Measurements from ENCODE around the gene PPP2R2C. TPM values are rescaled to one million over a fixed set of nuclear protein-coding genes. Genes with fewer than 3 reads are reported as not detected.

The PPP2R2C gene
- total RNA-seq, 1 donor from 2014 or later = not detected

GRCh38 chr4:6426571-6427438 lies 45.6 kb downstream of the PPP2R2C start:
- intact Hi-C loops (cut with micrococcal nuclease) = no loop called here

GRCh38 chr4:6425911-6426310 lies 46.5 kb downstream of the PPP2R2C start:
- intact Hi-C loops (cut with micrococcal nuclease) = no loop called here

- intact Hi-C loops (cut with micrococcal nuclease) = no loop called here
Observed at GRCh38 chr4:6425336-6425735, 47.1 kb downstream of the PPP2R2C start.

GRCh38 chr4:6424425-6424824 lies 48.0 kb downstream of the PPP2R2C start:
- intact Hi-C loops (cut with micrococcal nuclease) = no loop called here

GRCh38 chr4:6423575-6423974 lies 48.8 kb downstream of the PPP2R2C start:
- intact Hi-C loops (cut with micrococcal nuclease) = no loop called here

- intact Hi-C loops (cut with micrococcal nuclease) = no loop called here
Observed at GRCh38 chr4:6422866-6423265, 49.5 kb downstream of the PPP2R2C start.

GRCh38 chr4:6422105-6422504 lies 50.3 kb downstream of the PPP2R2C start:
- intact Hi-C loops (cut with micrococcal nuclease) = no loop called here

GRCh38 chr4:6421397-6421796 lies 51.0 kb downstream of the PPP2R2C start:
- intact Hi-C loops (cut with micrococcal nuclease) = no loop called here

GRCh38 chr4:6420972-6421371 lies 51.4 kb downstream of the PPP2R2C start:
- intact Hi-C loops (cut with micrococcal nuclease) = no loop called here

DNA sequence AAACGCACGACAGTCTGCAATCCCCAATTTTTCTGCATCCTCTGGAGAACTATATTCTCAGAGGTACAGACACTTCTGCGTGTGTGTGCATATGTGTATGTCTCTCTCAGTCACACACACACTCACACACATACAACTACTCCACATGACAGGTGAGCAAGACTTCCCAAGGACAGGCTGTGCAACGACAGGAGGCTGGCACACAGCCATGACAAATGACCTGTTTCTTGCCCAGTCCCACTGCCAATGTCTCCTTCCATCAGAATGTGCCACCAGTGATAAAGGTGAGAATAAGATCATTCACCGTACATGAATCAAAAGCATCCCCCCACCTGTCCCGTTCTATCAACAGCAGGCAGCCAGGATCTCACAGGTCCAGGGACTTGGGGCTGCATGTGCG lies 52.4 kb downstream of the PPP2R2C start:
- intact Hi-C loops (cut with micrococcal nuclease) = no loop called here

GRCh38 chr4:6419452-6420028 lies 52.9 kb downstream of the PPP2R2C start:
- intact Hi-C loops (cut with micrococcal nuclease) = no loop called here

GRCh38 chr4:6418193-6418755 lies 54.1 kb downstream of the PPP2R2C start:
- intact Hi-C loops (cut with micrococcal nuclease) = no loop called here

- intact Hi-C loops (cut with micrococcal nuclease) = no loop called here
Observed at GRCh38 chr4:6417516-6418050, 54.8 kb downstream of the PPP2R2C start.

GRCh38 chr4:6416518-6417286 lies 55.7 kb downstream of the PPP2R2C start:
- intact Hi-C loops (cut with micrococcal nuclease) = no loop called here

DNA sequence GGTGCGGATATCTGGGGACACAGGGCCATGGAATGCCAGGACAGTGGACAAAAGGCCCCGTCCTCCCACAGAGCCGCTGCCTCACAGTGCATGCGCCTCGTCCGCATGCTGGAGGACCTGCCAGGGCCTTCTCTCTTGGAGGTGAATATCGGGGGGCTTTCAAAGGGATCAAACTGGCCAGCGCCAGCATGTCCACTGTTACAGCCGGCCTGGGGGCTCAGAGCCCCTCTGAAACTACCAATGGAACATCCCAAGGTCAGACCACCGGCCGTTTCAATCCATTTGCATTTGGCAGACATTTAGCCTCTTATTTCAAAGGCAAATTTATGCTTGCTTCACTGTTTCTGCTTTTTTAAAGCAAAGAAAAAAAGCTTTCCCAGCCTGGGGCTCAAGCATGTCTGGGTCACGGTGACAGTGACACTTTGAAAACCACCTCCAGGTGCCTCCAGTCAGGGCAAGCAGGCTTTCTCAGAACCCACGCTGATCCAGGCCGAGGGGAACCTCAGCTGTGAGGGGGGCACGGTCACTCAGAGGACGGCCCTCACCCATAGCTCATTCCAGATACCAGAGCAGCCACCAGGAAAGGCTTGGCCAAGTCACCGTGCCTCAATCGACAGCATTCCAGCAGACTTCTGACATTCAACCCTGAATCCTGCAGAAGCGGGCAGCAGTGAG lies 57.2 kb downstream of the PPP2R2C start:
- intact Hi-C loops (cut with micrococcal nuclease) = no loop called here

DNA sequence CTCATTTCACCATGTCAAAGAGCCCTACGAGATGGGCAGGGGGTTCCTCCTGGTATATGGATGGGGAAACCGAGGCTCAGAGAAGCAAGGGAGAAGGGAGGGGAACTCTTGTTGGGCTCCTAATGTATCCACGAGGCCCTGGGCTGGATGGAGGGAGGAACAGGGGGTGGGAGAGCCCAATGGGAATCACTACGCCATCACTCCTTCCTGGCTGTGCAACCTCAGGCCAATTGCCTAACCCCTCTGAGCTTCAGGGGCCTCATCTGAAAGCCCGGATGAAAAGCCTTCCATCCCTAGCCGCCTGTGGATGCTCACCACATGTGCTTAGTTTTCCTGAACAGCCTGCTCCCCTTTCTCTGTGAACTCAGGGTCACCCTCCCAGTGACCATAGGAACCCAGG lies 57.8 kb downstream of the PPP2R2C start:
- intact Hi-C loops (cut with micrococcal nuclease) = no loop called here

- intact Hi-C loops (cut with micrococcal nuclease) = no loop called here
Observed at GRCh38 chr4:6410664-6411063, 61.8 kb downstream of the PPP2R2C start.

DNA sequence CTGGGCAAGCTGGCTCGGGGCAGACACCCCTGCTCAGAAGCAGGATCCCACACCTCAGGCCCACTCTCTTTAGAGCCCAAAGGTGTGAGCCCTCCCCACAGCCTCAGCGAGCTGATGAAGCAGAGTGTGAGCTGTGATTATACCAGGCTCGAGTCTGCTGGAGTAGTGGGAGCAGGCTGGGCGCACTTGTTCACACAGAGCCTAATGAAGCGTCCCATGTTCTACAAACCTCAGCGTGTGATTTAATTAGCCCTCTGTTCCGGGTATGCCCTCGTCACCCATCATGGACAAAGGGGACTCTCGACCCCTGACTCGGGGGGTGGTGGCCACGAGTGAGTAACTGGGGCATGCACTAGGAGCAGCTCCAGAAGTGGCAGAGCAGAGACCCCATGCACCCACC lies 62.3 kb downstream of the PPP2R2C start:
- intact Hi-C loops (cut with micrococcal nuclease) = no loop called here

DNA sequence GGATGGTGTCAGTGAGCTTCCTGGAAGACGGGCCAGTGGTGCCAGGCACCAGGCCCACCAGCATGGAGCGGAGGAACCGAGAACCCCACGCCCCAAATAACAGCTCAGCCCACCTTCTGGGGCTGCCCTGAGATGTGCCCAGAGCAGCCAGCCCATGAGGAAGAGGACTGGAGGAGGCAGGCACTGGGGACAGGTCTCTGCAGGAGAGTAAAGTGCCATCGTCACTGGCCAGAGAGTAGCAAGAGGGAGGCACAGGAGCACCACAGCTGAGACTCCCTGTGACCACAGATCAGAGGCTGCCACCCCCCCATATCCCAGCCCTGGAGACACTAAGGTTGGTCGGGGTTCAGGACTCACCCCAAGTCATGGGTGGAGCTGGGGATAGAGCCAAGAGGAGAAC lies 63.0 kb downstream of the PPP2R2C start:
- intact Hi-C loops (cut with micrococcal nuclease) = no loop called here

- intact Hi-C loops (cut with micrococcal nuclease) = no loop called here
Observed at GRCh38 chr4:6408263-6408662, 64.2 kb downstream of the PPP2R2C start.

DNA sequence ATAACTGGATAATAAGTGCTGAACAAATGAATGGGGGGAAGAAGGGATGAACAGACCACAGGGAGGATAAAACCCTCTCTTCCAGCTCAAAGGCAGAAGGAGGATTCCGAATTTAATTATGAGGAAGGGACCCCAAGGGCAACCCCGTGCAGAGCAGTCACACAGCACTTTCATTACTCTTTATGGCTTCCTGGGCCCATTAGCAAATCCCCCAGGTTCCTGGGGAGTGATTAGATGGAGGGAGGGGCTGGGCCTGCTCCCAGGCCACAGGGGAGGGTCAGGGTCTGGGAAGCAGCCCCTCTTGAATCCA lies 67.1 kb downstream of the PPP2R2C start:
- intact Hi-C loops (cut with micrococcal nuclease) = no loop called here

All from T-helper 1 cell treated with Interleukin-12 subunit alpha and Interleukin-12 subunit beta and Interleukin-4 antibody, amounts not matched to agents 30 ng/mL and 1 ng/mL, for 36 hours (primary cell).